ENCODE measurements around the gene MCTP1. TPM values are rescaled to one million over a fixed set of nuclear protein-coding genes. Genes with fewer than 3 reads are reported as not detected.
A peak's percentile ranks its signal among the peaks of the same experiment; 100 is the strongest.

The MCTP1 gene
- total RNA-seq, 1 experiment from 2014 or later, result 5.6 TPM

GRCh38 chr5:95132096-95132495, 152.8 kb downstream of the MCTP1 start (continued):
- no peak for TF ChIP-seq AR (CRISPR knock-in tag; IDR thresholded peaks at IDR 0.05)
- TF ChIP-seq GTF2I (CRISPR knock-in tag; conservative IDR thresholded peaks at IDR 0.05), result no peak
- TF ChIP-seq GRHL2 (CRISPR knock-in tag; IDR thresholded peaks at IDR 0.05; ENCODE audit: insufficient replicate concordance, severe bottlenecking), result no peak

GRCh38 chr5:95130941-95131340, 154.0 kb downstream of the MCTP1 start:
- Mint-ChIP-seq H3K36me3 (no peaks in the 10 kb centered on the region), H3K27ac (peak overlapping the region; percentile 39; the same call in 1 of the 2 replicates), H3K4me1 (peaks cover 2% of the 10 kb centered on the region; the same call in 1 of the 2 replicates), H3K4me3 (no peak overlapping the region), H3K9me3 (peaks cover 5% of the 10 kb centered on the region), H3K27me3 (ENCODE audit: low read depth) (no peaks in the 10 kb centered on the region)
- no peak for DNase-seq (ENCODE audit: low spot score)
- no peak; the same call in 1 of the 2 replicates for ATAC-seq
- POLR2A ChIA-PET, result no interaction called here
- CTCF ChIA-PET, result no interaction called here
- TF ChIP-seq JUN (CRISPR knock-in tag; IDR thresholded peaks at IDR 0.05) (no peak), NFATC4 (CRISPR knock-in tag; IDR thresholded peaks at IDR 0.05) (no peak), CREB1 (CRISPR knock-in tag; IDR thresholded peaks at IDR 0.05) (no peak), NR3C1 (CRISPR knock-in tag; conservative IDR thresholded peaks at IDR 0.05; ENCODE audit: low read depth) (no peak), GRHL2 (CRISPR knock-in tag; IDR thresholded peaks at IDR 0.05; ENCODE audit: insufficient replicate concordance, severe bottlenecking) (no peak), PRDM15 (CRISPR knock-in tag; IDR thresholded peaks at IDR 0.05) (no peak), SP1 (CRISPR knock-in tag; conservative IDR thresholded peaks at IDR 0.05) (no peak), GABPB1 (CRISPR knock-in tag; IDR thresholded peaks at IDR 0.05) (no peak), CDX4 (CRISPR knock-in tag; IDR thresholded peaks at IDR 0.05; ENCODE audit: borderline replicate concordance) (no peak)
- TF ChIP-seq, protein P1, sequence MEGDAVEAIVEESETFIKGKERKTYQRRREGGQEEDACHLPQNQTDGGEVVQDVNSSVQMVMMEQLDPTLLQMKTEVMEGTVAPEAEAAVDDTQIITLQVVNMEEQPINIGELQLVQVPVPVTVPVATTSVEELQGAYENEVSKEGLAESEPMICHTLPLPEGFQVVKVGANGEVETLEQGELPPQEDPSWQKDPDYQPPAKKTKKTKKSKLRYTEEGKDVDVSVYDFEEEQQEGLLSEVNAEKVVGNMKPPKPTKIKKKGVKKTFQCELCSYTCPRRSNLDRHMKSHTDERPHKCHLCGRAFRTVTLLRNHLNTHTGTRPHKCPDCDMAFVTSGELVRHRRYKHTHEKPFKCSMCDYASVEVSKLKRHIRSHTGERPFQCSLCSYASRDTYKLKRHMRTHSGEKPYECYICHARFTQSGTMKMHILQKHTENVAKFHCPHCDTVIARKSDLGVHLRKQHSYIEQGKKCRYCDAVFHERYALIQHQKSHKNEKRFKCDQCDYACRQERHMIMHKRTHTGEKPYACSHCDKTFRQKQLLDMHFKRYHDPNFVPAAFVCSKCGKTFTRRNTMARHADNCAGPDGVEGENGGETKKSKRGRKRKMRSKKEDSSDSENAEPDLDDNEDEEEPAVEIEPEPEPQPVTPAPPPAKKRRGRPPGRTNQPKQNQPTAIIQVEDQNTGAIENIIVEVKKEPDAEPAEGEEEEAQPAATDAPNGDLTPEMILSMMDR (IDR thresholded peaks at IDR 0.05), result no peak
- TF ChIP-seq, protein P2, sequence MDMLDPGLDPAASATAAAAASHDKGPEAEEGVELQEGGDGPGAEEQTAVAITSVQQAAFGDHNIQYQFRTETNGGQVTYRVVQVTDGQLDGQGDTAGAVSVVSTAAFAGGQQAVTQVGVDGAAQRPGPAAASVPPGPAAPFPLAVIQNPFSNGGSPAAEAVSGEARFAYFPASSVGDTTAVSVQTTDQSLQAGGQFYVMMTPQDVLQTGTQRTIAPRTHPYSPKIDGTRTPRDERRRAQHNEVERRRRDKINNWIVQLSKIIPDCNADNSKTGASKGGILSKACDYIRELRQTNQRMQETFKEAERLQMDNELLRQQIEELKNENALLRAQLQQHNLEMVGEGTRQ (CRISPR knock-in tag; IDR thresholded peaks at IDR 0.05), result no peak
- TF ChIP-seq, protein P3, sequence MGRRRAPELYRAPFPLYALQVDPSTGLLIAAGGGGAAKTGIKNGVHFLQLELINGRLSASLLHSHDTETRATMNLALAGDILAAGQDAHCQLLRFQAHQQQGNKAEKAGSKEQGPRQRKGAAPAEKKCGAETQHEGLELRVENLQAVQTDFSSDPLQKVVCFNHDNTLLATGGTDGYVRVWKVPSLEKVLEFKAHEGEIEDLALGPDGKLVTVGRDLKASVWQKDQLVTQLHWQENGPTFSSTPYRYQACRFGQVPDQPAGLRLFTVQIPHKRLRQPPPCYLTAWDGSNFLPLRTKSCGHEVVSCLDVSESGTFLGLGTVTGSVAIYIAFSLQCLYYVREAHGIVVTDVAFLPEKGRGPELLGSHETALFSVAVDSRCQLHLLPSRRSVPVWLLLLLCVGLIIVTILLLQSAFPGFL (CRISPR knock-in tag; IDR thresholded peaks at IDR 0.05; ENCODE audit: borderline replicate concordance), result no peak
- TF ChIP-seq, protein P4, sequence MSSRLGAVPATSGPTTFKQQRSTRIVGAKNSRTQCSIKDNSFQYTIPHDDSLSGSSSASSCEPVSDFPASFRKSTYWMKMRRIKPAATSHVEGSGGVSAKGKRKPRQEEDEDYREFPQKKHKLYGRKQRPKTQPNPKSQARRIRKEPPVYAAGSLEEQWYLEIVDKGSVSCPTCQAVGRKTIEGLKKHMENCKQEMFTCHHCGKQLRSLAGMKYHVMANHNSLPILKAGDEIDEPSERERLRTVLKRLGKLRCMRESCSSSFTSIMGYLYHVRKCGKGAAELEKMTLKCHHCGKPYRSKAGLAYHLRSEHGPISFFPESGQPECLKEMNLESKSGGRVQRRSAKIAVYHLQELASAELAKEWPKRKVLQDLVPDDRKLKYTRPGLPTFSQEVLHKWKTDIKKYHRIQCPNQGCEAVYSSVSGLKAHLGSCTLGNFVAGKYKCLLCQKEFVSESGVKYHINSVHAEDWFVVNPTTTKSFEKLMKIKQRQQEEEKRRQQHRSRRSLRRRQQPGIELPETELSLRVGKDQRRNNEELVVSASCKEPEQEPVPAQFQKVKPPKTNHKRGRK (CRISPR knock-in tag; IDR thresholded peaks at IDR 0.05; ENCODE audit: borderline replicate concordance), result no peak
- TF ChIP-seq, protein P5, sequence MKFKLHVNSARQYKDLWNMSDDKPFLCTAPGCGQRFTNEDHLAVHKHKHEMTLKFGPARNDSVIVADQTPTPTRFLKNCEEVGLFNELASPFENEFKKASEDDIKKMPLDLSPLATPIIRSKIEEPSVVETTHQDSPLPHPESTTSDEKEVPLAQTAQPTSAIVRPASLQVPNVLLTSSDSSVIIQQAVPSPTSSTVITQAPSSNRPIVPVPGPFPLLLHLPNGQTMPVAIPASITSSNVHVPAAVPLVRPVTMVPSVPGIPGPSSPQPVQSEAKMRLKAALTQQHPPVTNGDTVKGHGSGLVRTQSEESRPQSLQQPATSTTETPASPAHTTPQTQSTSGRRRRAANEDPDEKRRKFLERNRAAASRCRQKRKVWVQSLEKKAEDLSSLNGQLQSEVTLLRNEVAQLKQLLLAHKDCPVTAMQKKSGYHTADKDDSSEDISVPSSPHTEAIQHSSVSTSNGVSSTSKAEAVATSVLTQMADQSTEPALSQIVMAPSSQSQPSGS (CRISPR knock-in tag; IDR thresholded peaks at IDR 0.05; ENCODE audit: borderline replicate concordance, low read depth), result no peak

All from WTC11 (cell line).